ENCODE measurements around the gene CCNH.

GRCh38 chr5:87383216-87383615 lies 29.5 kb downstream of the CCNH start:
- TF ChIP-seq EZH2phosphoT487 (IDR thresholded peaks at IDR 0.05; ENCODE audit: borderline replicate concordance, low read depth) (no peak), RAD21 (IDR thresholded peaks at IDR 0.05; ENCODE audit: low read length) (no peak), CHD2 (IDR thresholded peaks at IDR 0.05; ENCODE audit: low read length, partially characterized antibody) (no peak), SIN3A (IDR thresholded peaks at IDR 0.05; ENCODE audit: borderline replicate concordance, low read depth, low read length) (no peak), MXI1 (IDR thresholded peaks at IDR 0.05; ENCODE audit: low read depth, low read length) (no peak), CTCF (IDR thresholded peaks at IDR 0.05) (no peak), TEAD4 (IDR thresholded peaks at IDR 0.05; ENCODE audit: borderline replicate concordance, insufficient read depth) (no peak), POLR2AphosphoS5 (IDR thresholded peaks at IDR 0.05; ENCODE audit: low read depth, low read length) (no peak), GATA2 (CRISPR knock-in tag; IDR thresholded peaks at IDR 0.05) (no peak), MAX (IDR thresholded peaks at IDR 0.05; ENCODE audit: low read depth) (no peak), GABPA (IDR thresholded peaks at IDR 0.05; ENCODE audit: low read depth) (no peak), FOXM1 (IDR thresholded peaks at IDR 0.05; ENCODE audit: low read depth) (no peak), RFX5 (IDR thresholded peaks at IDR 0.05; ENCODE audit: low read length) (no peak)
- TF ChIP-seq, protein P1, sequence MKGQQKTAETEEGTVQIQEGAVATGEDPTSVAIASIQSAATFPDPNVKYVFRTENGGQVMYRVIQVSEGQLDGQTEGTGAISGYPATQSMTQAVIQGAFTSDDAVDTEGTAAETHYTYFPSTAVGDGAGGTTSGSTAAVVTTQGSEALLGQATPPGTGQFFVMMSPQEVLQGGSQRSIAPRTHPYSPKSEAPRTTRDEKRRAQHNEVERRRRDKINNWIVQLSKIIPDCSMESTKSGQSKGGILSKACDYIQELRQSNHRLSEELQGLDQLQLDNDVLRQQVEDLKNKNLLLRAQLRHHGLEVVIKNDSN (IDR thresholded peaks at IDR 0.05; ENCODE audit: borderline replicate concordance, low read depth): no peak
